ENCODE results near the gene LY86. TPM values are rescaled to one million over a fixed set of nuclear protein-coding genes. Genes with fewer than 3 reads are reported as not detected.

The LY86 gene
- total and polyA plus RNA-seq, 10 of the 15 experiments (the other 5 are each of a cell fraction or from before 2014, with no cell fraction given): 68.2 to 457 (median 128) TPM

DNA sequence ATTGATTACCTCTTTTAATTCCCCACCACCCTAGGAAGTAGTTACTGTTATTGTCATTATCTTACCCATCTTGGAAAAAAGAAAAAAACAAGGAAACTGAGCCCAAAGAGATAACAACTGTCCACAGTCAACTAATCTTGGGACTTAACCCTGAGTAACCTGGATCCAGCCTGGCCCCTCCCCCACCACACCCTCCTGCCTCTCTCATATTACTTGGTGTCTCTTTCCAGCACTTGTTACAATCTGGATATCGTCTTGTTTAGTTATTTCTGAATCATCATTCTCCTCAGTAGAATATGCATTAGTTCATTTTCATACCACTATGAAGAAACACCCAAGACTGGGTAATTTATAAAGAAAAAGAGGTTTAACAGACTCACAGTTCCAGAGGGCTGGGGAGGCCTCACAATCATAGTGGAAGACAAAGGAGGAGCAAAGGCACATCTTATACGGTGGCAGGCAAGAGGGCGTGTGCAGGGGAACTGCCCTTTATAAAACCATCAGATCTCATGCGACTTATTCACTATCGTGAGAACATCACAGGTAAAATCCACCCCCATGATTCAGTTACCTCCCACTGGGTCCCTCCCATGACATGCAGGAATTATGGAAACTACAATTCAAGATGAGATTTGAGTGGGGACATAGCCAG is 60.3 kb downstream of the LY86 start (continued):
- TF ChIP-seq PAX5 (IDR thresholded peaks at IDR 0.05; ENCODE audit: borderline replicate concordance, low read depth, low read length): no peak
- TF ChIP-seq, protein P1, sequence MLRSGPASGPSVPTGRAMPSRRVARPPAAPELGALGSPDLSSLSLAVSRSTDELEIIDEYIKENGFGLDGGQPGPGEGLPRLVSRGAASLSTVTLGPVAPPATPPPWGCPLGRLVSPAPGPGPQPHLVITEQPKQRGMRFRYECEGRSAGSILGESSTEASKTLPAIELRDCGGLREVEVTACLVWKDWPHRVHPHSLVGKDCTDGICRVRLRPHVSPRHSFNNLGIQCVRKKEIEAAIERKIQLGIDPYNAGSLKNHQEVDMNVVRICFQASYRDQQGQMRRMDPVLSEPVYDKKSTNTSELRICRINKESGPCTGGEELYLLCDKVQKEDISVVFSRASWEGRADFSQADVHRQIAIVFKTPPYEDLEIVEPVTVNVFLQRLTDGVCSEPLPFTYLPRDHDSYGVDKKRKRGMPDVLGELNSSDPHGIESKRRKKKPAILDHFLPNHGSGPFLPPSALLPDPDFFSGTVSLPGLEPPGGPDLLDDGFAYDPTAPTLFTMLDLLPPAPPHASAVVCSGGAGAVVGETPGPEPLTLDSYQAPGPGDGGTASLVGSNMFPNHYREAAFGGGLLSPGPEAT (IDR thresholded peaks at IDR 0.05; ENCODE audit: low read depth): no peak

DNA sequence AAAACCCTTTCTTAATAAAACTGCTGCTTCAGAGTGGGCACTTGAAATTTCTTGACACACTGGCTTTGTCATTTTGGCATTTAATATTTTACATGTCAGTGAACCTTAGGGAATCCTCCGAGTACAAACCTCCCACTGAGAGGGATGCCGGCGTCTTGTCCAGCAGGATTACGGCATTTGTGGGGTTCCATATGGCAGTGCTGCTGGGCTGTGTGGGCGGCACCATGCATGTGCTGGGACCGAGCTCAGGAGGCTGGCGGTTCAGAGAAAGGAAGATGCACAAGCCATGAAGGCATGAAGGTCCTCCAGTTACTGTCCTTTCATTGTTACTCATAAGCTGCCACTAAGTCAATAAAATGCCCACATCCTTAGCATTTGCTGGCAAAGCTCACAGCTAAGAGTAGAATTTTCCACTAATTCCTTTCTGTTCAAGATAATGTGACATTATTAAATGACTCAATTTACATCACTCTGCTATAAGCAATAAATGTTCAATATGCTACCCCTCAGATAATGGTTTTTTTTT is 61.4 kb downstream of the LY86 start:
- no peak overlapping the region for H3K4me3 ChIP-seq
- no peak overlapping the region for H2AFZ ChIP-seq (ENCODE audit: control insufficient read depth, low read depth, low read length)
- peaks cover 0 to 9% of the 10 kb centered on the region in 2 experiments; a peak in 2 of 4 replicates for H3K36me3 ChIP-seq (ENCODE audit: control insufficient read depth in 2 of 2, insufficient read depth in 2 of 2, low read length in 1 of 2)
- CTCF ChIA-PET: interaction anchor here (0.7 to 1.4 kb wide), 2 partner anchors 91 to 103 kb away, joined by 3 to 5 read pairs; no protein-coding TSS in a partner anchor
- no peaks in the 10 kb centered on the region for H4K20me1 ChIP-seq (ENCODE audit: control insufficient read depth, insufficient read depth)
- SMC1A ChIA-PET (ENCODE audit: uncharacterized antibody, unreplicated experiment): interaction anchor here (0.8 to 1.3 kb wide), 5 partner anchors 9 to 73 kb away, joined by 3 to 4 read pairs (median 4); no protein-coding TSS in a partner anchor
- ATAC-seq: no peak
- H3K9ac ChIP-seq (ENCODE audit: control insufficient read depth, insufficient read depth, low read length): no peak overlapping the region
- BruUV-seq (replicated peaks): no TSS peak
- H3K4me2 ChIP-seq (ENCODE audit: control insufficient read depth, insufficient read depth): no peak overlapping the region
- POLR2A ChIA-PET: interaction anchor here (0.7 kb wide), 1 partner anchor 13 kb away, joined by 3 read pairs; no protein-coding TSS in a partner anchor
- in situ Hi-C loops (cut with MboI): no loop called here
- peaks cover 8% of the 10 kb centered on the region; the same call in 1 of the 3 replicates for H3K9me3 ChIP-seq (replicated peaks; ENCODE audit: control insufficient read depth, insufficient read depth, low read length)
- no peak for DNase-seq (ENCODE audit: low read depth, low spot score)
- H3K4me1 ChIP-seq (ENCODE audit: control insufficient read depth, insufficient read depth, low read length): peaks cover 10% of the 10 kb centered on the region
- no peaks in the 10 kb centered on the region for H3K27me3 ChIP-seq (replicated peaks in 1 of 2; ENCODE audit: control insufficient read depth in 2 of 2, insufficient read depth in 2 of 2, low read length in 1 of 2)
- intact Hi-C loops (cut with micrococcal nuclease; ENCODE audit: unreplicated experiment): no loop called here
- 98% methylated on average over 7 of the region's 7 CpGs for WGBS (ENCODE audit: insufficient coverage, insufficient replicate concordance, low lambda C conversion rate, missing lambda C conversion rate)
- RAD21 ChIA-PET (ENCODE audit: unreplicated experiment): interaction anchor here (1.1 to 1.3 kb wide), 2 partner anchors 10 to 63 kb away, joined by 3 read pairs; no protein-coding TSS in a partner anchor
- FAIRE-seq: no peak
- TF ChIP-seq, protein P1 (IDR thresholded peaks at IDR 0.05; ENCODE audit: low read depth): no peak
- H3K27ac ChIP-seq (ENCODE audit: control insufficient read depth, insufficient read depth): no peak overlapping the region
- no peaks in the 10 kb centered on the region for H3K79me2 ChIP-seq (ENCODE audit: control insufficient read depth, insufficient read depth, low read length)

Measured in GM12878 (cell line).